Prostate gland (tissue), 2 donors: Measurements from ENCODE around the gene C3orf70.

Experiments
- POLR2A ChIP-seq: fragments of 450-650 bp; IDR thresholded peaks from one replicate; pipeline ENCODE4 v1.6.1; 2016; ENCODE audit warnings: antibody characterized with exemption, mild to moderate bottlenecking
- POLR2AphosphoS5 ChIP-seq: sonication (generic); formaldehyde crosslinking; IDR thresholded peaks from one replicate; pipeline ENCODE4 v1.6.1; 2017; ENCODE audit warnings: antibody characterized with exemption
- TF ChIP-seq, protein P1 (sequence below), 4 experiments: fragments of 200-600 bp in 2 of 4; fragments of 450-650 bp in 2 of 4; sonication (generic) in 2 of 4; IDR thresholded peaks; 1 replicate in 3 of 4; 2 replicates in 1 of 4; pipeline ENCODE4 v1.5.1; 2016 to 2019; ENCODE audit warnings: antibody characterized with exemption in 4 of 4, mild to moderate bottlenecking in 2 of 4, moderate library complexity in 2 of 4

DNA sequence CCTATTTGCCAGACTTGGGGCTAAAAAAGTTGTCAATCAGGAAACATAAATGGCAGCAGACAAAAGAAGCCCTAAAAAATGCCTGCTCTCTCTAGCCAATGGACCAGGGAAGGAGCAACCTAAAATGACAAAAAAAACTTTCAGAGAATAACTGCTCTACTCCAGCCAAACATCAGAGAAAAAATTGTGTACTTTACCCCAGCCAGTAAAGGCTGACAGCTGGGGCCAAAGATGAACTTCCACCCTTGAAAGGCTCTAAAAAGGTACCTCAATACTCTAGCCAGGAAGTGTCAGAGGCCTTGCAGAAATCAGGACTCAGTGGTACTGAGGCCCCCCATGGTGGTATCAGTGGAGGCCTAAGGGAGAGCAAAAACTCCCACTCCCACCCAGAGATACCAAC lies 18.4 kb downstream of the C3orf70 start:
- TF ChIP-seq POLR2A = no peak
- TF ChIP-seq, protein P1, sequence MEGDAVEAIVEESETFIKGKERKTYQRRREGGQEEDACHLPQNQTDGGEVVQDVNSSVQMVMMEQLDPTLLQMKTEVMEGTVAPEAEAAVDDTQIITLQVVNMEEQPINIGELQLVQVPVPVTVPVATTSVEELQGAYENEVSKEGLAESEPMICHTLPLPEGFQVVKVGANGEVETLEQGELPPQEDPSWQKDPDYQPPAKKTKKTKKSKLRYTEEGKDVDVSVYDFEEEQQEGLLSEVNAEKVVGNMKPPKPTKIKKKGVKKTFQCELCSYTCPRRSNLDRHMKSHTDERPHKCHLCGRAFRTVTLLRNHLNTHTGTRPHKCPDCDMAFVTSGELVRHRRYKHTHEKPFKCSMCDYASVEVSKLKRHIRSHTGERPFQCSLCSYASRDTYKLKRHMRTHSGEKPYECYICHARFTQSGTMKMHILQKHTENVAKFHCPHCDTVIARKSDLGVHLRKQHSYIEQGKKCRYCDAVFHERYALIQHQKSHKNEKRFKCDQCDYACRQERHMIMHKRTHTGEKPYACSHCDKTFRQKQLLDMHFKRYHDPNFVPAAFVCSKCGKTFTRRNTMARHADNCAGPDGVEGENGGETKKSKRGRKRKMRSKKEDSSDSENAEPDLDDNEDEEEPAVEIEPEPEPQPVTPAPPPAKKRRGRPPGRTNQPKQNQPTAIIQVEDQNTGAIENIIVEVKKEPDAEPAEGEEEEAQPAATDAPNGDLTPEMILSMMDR (IDR thresholded peaks at IDR 0.05) = no peak
- TF ChIP-seq POLR2AphosphoS5 = no peak
